Neural crest cell (in vitro differentiated cells): Measurements from ENCODE around the gene BRD7. TPM values are rescaled to one million over a fixed set of nuclear protein-coding genes. Genes with fewer than 3 reads are reported as not detected.

Experiments
- DNase-seq: peaks from one replicate; pipeline ENCODE4 v3.0.0; 2021; ENCODE audit warnings: low read depth, mixed read lengths, low spot score
- H3K27ac Mint-ChIP-seq: one replicate; pipeline ENCODE4 v1.8.0; 2021; ENCODE audit warnings: mild to moderate bottlenecking, mixed read lengths; ENCODE audit not compliant: unreplicated experiment
- H3K27me3 Mint-ChIP-seq: 2 replicates; pipeline ENCODE4 v1.8.0; 2021; ENCODE audit warnings: low read depth, mild to moderate bottlenecking, mixed read lengths
- H3K36me3 Mint-ChIP-seq: 2 replicates; pipeline ENCODE4 v1.8.0; 2021; ENCODE audit warnings: low read depth, mild to moderate bottlenecking, mixed read lengths
- H3K4me1 Mint-ChIP-seq: 2 replicates; pipeline ENCODE4 v1.8.0; 2021; ENCODE audit warnings: mixed read lengths
- H3K4me3 Mint-ChIP-seq: one replicate; pipeline ENCODE4 v1.8.0; 2021; ENCODE audit warnings: mild to moderate bottlenecking, mixed read lengths
- H3K9me3 Mint-ChIP-seq: 2 replicates; pipeline ENCODE4 v1.8.0; 2021; ENCODE audit warnings: mixed read lengths
- total RNA-seq: library from RNA; stranded (reverse); gene quantifications from 2 replicates; pipeline ENCODE4 v1.2.1, GENCODE V29; 2021
- TF ChIP-seq, protein P1 (sequence below): fragments of 200-600 bp; sonication (generic); conservative IDR thresholded peaks from 2 replicates; pipeline ENCODE4 v1.5.0; 2021; ENCODE audit warnings: antibody characterized with exemption, mild to moderate bottlenecking

The BRD7 gene
- total RNA-seq, 1 donor from 2014 or later = 130 TPM

DNA sequence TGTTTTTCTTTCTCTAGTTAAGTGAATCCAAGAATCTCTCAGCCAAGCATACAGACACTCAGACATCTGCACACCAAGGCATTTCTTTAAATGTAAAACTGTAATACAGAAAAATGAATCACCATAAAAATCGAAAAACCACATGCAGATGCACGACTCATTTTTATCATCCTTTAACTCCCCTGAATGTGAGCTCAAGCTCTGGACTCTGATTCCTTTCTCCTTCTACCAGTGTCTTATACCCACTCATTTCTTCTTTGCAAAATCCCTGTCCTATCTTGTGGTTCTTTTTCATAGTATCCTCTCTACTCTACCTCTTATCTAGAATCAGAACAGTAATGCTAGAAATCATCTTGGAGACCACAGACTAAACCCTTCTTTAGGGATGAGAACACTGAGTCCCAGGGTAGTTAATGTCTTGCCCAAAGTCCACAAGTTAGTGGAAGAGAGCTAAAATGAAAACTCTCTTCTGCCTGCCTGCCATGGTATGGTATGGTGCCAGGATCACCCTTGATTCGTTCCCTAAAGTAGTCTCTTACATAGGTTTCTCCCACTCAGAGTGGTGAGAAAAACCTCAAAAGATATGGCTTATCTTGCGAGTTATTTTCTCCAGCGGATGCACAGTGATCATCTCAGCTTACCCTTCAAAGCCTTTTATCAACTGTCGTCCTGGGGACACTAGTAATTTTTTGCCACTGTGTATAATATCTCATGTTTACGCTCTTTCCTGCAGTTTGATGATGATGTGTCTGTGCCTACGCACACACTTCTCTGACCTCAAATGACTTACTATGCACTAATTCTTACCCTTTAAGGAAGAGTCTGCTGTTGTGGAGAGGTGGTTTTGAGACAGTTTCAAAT, 30.2 kb downstream of the BRD7 start:
- DNase-seq = no peak
- peaks cover 18% of the 10 kb centered on the region for H3K36me3 Mint-ChIP-seq
- H3K4me1 Mint-ChIP-seq = no peaks in the 10 kb centered on the region
- no peak overlapping the region for H3K4me3 Mint-ChIP-seq
- TF ChIP-seq, protein P1, sequence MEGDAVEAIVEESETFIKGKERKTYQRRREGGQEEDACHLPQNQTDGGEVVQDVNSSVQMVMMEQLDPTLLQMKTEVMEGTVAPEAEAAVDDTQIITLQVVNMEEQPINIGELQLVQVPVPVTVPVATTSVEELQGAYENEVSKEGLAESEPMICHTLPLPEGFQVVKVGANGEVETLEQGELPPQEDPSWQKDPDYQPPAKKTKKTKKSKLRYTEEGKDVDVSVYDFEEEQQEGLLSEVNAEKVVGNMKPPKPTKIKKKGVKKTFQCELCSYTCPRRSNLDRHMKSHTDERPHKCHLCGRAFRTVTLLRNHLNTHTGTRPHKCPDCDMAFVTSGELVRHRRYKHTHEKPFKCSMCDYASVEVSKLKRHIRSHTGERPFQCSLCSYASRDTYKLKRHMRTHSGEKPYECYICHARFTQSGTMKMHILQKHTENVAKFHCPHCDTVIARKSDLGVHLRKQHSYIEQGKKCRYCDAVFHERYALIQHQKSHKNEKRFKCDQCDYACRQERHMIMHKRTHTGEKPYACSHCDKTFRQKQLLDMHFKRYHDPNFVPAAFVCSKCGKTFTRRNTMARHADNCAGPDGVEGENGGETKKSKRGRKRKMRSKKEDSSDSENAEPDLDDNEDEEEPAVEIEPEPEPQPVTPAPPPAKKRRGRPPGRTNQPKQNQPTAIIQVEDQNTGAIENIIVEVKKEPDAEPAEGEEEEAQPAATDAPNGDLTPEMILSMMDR = no peak
- no peaks in the 10 kb centered on the region for H3K27me3 Mint-ChIP-seq
- no peak overlapping the region for H3K27ac Mint-ChIP-seq
- no peaks in the 10 kb centered on the region for H3K9me3 Mint-ChIP-seq

DNA sequence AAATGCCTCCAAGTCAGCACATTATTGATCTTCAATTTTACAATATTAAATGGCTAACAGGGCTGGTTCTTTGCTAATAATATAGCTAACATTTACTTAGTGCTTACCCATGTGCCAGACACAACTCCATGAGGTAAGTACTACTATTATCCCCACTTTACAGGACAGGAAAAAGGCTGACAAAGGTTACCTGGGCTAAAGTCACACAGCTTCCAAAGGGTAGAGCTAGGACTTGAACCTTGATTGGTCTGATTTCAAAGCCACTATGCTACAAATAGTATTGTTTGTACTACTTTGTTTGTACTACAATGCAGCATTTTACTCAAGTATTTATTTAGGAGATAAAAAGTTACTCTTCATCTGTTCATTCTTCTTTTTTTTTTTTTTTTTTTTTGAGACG, 31.9 kb downstream of the BRD7 start:
- TF ChIP-seq, protein P1 = no peak
- Mint-ChIP-seq H3K9me3 (no peaks in the 10 kb centered on the region), H3K4me1 (no peaks in the 10 kb centered on the region), H3K36me3 (peaks cover 23% of the 10 kb centered on the region), H3K27me3 (no peaks in the 10 kb centered on the region), H3K4me3 (no peak overlapping the region), H3K27ac (no peak overlapping the region)
- no peak for DNase-seq

DNA sequence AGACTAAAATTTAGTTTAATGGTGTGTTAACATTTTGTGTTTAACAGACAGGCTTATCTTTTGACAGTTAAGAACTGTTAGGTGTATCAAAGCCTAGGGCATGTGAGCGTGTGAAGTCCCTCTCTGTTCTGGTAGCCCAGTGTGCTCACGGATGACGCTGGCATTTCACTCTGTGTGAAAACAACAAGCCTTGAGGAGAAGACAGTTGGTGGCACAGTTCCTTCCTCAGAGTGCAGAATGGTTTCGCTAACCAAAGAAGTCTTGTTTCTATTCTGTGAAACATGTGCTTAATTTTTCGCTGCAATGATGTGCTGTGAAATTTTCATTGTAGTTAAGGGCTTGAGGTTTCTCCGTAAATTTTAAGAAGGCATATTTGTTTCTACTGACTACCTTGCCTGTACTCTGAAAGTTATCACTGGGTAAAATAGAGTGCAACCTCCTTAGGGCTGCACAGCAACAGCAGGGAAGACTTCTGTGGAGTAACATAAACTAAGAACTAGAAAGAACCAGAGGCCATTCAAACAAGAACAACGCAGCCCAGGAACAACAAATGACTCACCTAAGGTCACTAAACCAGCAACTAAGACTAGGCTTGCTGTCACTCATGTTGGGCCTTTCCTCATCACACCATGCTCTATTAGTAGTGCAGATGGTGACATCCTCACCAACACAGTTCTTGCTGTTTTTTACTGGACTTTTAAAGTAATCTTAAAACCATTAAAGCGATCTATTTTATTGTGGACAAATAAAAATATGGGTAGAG, 33.4 kb downstream of the BRD7 start:
- Mint-ChIP-seq H3K27ac (no peak overlapping the region), H3K27me3 (no peaks in the 10 kb centered on the region), H3K36me3 (peaks cover 23% of the 10 kb centered on the region), H3K9me3 (no peaks in the 10 kb centered on the region), H3K4me3 (no peak overlapping the region), H3K4me1 (no peaks in the 10 kb centered on the region)
- TF ChIP-seq, protein P1 = no peak
- DNase-seq = no peak

DNA sequence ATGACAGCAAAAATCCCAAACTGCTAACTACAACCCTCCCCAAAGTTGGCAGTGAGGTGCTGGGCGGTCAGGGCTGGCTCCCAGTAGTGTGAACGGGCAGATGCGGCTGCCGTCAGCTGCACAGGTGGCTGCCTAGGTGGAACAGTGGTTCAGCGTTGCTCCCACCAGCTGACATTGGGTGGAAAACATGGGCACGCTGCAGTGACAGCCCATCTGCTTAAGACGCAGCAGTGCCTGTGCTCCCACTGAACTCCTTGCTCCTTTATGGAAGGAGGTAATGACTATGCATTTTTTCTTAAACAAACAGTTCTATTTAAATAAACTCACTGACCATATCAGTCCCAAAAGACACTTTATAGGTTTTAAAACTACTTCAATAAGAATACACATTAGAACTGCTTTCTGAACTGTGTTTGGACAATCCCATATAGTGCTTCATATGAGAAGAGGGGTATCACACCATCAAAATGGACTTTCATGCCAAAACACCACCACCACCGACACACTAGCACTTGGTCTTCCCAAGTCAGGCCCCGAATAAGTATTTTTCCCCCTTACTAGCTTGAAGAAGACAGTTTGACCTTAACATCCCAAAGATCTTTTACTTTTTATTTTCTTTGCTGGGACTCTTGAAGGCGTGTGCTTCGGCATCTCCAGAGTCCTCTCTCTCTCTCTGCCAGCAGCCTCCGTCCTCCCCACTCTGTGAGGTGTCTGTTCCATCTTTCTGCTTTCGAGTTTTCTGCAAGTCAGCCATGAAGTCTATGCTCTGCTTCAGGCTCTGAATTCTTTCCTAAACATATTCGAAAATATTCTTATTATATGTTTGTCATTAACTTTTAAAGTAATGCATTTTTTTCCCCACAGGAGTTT, 34.4 kb downstream of the BRD7 start:
- H3K36me3 Mint-ChIP-seq = peaks cover 23% of the 10 kb centered on the region

More for the DNA sequence above, 34.4 kb downstream of the BRD7 start:
- TF ChIP-seq, protein P1 = no peak
- DNase-seq = no peak
- Mint-ChIP-seq H3K4me3 (no peak overlapping the region), H3K4me1 (no peaks in the 10 kb centered on the region), H3K27me3 (no peaks in the 10 kb centered on the region), H3K27ac (no peak overlapping the region), H3K9me3 (no peaks in the 10 kb centered on the region)
